GM06990 (cell line): ENCODE data around the gene HEMK1.

Experiments used
- DNase-seq: peaks from one replicate; pipeline ENCODE4 v3.0.0-alpha.2; 2011; ENCODE audit not compliant: insufficient read length; ENCODE audit errors: extremely low read depth
- H3K27me3 ChIP-seq: replicated peaks from 2 replicates; pipeline ENCODE4 v1.6.0; 2011; ENCODE audit warnings: low read length; ENCODE audit not compliant: control insufficient read depth, insufficient read depth
- H3K36me3 ChIP-seq: 2 replicates; pipeline ENCODE4 v1.5.1; 2011; ENCODE audit warnings: low read length; ENCODE audit not compliant: control insufficient read depth, insufficient read depth
- H3K4me3 ChIP-seq: replicated peaks from 2 replicates; pipeline ENCODE4 v1.5.1; 2011; ENCODE audit warnings: low read depth, mild to moderate bottlenecking, control low read depth, low read length
- TF ChIP-seq, protein P1 (sequence below): IDR thresholded peaks from 2 replicates; pipeline ENCODE4 v1.5.1; 2011; ENCODE audit warnings: low read length, control low read depth, mild to moderate bottlenecking, inconsistent platforms; ENCODE audit not compliant: insufficient read depth, poor library complexity, severe bottlenecking

Gene HEMK1

GRCh38 chr3:50609763-50610085, 40.4 kb downstream of the HEMK1 start:
- H3K4me3 ChIP-seq = no peak overlapping the region
- peaks cover 2% of the 10 kb centered on the region; the same call in 1 of the 2 replicates for H3K36me3 ChIP-seq
- DNase-seq = no peak
- TF ChIP-seq, protein P1, sequence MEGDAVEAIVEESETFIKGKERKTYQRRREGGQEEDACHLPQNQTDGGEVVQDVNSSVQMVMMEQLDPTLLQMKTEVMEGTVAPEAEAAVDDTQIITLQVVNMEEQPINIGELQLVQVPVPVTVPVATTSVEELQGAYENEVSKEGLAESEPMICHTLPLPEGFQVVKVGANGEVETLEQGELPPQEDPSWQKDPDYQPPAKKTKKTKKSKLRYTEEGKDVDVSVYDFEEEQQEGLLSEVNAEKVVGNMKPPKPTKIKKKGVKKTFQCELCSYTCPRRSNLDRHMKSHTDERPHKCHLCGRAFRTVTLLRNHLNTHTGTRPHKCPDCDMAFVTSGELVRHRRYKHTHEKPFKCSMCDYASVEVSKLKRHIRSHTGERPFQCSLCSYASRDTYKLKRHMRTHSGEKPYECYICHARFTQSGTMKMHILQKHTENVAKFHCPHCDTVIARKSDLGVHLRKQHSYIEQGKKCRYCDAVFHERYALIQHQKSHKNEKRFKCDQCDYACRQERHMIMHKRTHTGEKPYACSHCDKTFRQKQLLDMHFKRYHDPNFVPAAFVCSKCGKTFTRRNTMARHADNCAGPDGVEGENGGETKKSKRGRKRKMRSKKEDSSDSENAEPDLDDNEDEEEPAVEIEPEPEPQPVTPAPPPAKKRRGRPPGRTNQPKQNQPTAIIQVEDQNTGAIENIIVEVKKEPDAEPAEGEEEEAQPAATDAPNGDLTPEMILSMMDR = no peak
- no peaks in the 10 kb centered on the region for H3K27me3 ChIP-seq

DNA sequence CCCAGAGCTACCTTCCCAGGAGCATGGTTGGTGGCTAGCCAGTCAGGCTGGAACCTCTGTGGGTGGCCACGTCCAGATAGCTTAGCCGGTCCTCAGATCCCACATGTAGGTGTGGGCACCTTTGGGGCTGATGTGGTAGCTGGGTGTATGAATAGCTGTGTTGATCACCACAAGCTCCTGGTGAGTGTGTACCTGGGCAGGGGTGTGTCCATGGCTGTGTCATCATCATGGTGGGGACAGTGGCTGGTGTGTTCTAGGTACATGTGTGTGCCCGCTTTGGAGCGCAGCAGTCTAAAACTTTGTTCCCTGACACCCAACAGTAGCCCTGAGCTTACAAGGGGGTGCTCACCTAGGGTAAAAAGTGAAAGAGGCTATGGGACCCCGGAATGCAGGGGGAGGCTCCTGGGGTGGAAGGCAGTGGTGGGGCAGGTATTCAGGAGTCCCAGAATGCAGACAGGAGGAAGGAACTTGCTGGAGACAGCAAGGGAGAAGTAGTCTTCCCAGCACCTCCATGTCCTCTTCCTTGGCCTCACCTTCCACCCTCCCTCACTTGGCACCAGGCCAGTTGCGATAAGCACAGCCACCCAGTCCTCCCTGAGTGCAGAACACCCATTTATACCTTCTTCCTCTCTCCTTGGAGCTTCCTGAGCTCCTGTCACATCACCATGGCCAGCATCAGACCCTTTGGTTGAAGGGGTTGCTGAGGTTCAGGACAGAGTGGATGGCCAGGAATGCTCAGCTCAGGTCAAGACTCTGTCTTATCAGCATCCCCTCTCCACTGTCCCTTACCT, 41.1 kb downstream of the HEMK1 start:
- Histone ChIP-seq H3K4me3 (peak overlapping the region; percentile 71), H3K36me3 (peaks cover 2% of the 10 kb centered on the region; the same call in 1 of the 2 replicates), H3K27me3 (no peaks in the 10 kb centered on the region)
- DNase-seq = no peak
- TF ChIP-seq, protein P1 = no peak

GRCh38 chr3:50610992-50611463, 41.7 kb downstream of the HEMK1 start:
- H3K27me3 ChIP-seq = no peaks in the 10 kb centered on the region
- TF ChIP-seq, protein P1 = no peak
- no peak for DNase-seq
- H3K36me3 ChIP-seq = peaks cover 2% of the 10 kb centered on the region; the same call in 1 of the 2 replicates
- H3K4me3 ChIP-seq = peak overlapping the region; percentile 71

DNA sequence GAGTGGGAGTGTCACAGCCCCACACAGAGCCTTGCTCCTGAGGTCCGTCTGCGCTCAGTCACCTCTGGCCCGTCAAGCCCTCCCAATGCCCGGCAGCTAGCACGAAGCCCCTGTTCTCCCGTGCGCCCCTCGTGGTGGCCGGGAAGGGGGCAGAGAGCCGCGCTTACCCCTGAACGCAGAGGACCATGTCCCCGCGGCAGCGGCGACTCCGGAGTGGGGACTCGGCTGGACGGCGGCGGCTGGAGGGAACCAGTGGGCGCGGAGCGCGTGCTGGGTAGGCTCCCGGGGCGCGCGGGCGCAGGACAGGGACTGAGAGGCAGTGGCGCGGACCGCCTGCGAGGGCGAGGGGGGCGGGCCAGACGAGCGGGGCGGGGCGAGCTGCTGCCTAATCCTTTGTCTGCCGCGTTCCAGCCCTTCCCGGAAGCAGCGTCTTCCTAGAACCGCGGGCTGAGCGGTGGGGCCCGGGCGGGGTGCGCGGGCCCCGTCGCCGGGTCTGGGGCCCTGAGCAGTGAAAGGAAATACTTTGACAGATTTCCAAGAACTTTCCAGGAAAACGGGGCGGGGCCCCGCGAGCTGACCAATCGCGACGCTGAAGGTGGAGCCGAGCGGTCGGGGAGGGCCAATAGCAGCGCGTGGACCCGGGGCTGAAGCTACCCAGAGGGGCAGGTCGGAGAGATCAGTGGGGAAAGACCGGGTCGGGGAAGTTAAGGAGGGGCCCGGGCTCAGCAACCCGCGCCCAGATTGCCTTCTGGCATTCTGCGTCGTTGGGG, 42.3 kb downstream of the HEMK1 start, which contains the start of gene CISH:
TSS of gene CISH (minus strand) at position 311 of the 770 bp plus-strand sequence. CDS start at position 187, 124 bp downstream.
- Histone ChIP-seq H3K36me3 (peaks cover 2% of the 10 kb centered on the region; the same call in 1 of the 2 replicates), H3K27me3 (no peaks in the 10 kb centered on the region), H3K4me3 (peak within 1 kb of the TSS; percentile 71)
- TF ChIP-seq, protein P1 = peak; percentile 63
- peak; percentile 89 for DNase-seq

DNA sequence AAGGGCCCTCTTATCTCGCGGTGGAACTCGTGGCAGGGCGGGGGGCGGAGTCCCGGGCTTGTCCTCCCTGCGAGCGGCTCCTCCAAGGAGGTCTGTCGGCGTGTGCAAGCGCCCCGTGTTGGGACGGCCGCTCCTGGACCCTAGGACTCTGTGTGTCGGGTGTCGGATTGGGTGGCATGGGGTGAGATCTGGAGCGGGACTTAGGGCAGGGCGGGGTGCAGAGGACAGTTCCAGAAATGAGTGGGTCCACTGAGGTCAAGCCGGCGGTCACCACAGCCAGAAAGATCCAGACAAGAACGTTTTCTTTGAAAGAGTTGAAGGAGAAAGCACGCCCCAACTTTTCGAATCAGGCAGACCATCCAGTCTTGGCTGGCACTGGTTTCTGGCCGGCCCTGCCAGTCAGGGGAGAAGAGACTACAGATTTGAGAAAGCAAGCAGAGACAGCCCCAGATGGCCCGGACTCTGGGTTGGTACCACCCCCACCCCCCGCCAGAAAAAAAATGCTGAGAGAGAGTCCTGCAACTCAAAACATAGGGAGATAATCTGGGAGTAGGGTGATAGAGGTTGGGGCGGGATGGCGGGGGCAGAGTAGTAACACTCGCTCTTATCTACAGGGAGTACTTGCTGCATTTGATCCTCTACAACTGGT, 43.0 kb downstream of the HEMK1 start:
- Histone ChIP-seq H3K27me3 (no peaks in the 10 kb centered on the region), H3K36me3 (no peaks in the 10 kb centered on the region), H3K4me3 (peak overlapping the region; percentile 71)
- TF ChIP-seq, protein P1 = no peak
- DNase-seq = no peak
